Upper lobe of right lung (tissue), 1 donor: ENCODE results near the gene ILRUN. TPM values are rescaled to one million over a fixed set of nuclear protein-coding genes. Genes with fewer than 3 reads are reported as not detected.
"Not testable (repeated sequence)": the region's sequence is repeated elsewhere in the genome, so short reads cannot be mapped to it uniquely, and the experiment has no call there.

Source experiments
- ATAC-seq: fragments of 200-7000 bp; cut with Tn5 transposase; one replicate; pipeline ENCODE4 v1.9.1; 2020; ENCODE audit warnings: mild to moderate bottlenecking, moderate library complexity
- DNase-seq: peaks from one replicate; pipeline ENCODE4 v3.0.0-alpha.2; 2020
- H3K27ac ChIP-seq: fragments of 200-600 bp; one replicate; pipeline ENCODE4 v1.8.0; 2022
- H3K27me3 ChIP-seq: fragments of 200-600 bp; one replicate; pipeline ENCODE4 v1.8.0; 2022; ENCODE audit warnings: mild to moderate bottlenecking
- H3K36me3 ChIP-seq: fragments of 200-600 bp; one replicate; pipeline ENCODE4 v1.8.0; 2022
- H3K4me1 ChIP-seq: fragments of 200-600 bp; one replicate; pipeline ENCODE4 v1.8.0; 2022
- H3K4me3 ChIP-seq: fragments of 200-600 bp; one replicate; pipeline ENCODE4 v1.8.0; 2022; ENCODE audit warnings: mild to moderate bottlenecking
- H3K9me3 ChIP-seq: fragments of 200-600 bp; one replicate; pipeline ENCODE4 v1.8.0; 2022
- intact Hi-C: fragments of 100-400 bp; cut with DNase I; formaldehyde crosslinking; loops from one replicate; pipeline ENCODE4 v1.11.0; 2022
- total RNA-seq: library from RNA; stranded (reverse); fragmentation: NEBNext Ultra II Directional; extraction: Animal tissue kit (Norgen Biotek cat#: 25700); gene quantifications from one replicate; pipeline ENCODE4 v1.2.1, GENCODE V29; 2021
- TF ChIP-seq, protein P1 (sequence below): fragments of 200-600 bp; IDR thresholded peaks from one replicate; pipeline ENCODE4 v1.8.0; 2022; ENCODE audit warnings: antibody characterized with exemption
- donor health status: DM: no; HTN: yes; CAD: no; lungs with severe emphysema.

ILRUN gene
- total RNA-seq, 1 donor from 2014 or later: 101 TPM

- Histone ChIP-seq H3K4me3 (no peak overlapping the region), H3K27me3 (no peaks in the 10 kb centered on the region), H3K36me3 (no peaks in the 10 kb centered on the region), H3K4me1 (peaks cover 24% of the 10 kb centered on the region), H3K27ac (peak overlapping the region; percentile 48), H3K9me3 (no peaks in the 10 kb centered on the region)
- intact Hi-C loops: no loop called here
- TF ChIP-seq, protein P1, sequence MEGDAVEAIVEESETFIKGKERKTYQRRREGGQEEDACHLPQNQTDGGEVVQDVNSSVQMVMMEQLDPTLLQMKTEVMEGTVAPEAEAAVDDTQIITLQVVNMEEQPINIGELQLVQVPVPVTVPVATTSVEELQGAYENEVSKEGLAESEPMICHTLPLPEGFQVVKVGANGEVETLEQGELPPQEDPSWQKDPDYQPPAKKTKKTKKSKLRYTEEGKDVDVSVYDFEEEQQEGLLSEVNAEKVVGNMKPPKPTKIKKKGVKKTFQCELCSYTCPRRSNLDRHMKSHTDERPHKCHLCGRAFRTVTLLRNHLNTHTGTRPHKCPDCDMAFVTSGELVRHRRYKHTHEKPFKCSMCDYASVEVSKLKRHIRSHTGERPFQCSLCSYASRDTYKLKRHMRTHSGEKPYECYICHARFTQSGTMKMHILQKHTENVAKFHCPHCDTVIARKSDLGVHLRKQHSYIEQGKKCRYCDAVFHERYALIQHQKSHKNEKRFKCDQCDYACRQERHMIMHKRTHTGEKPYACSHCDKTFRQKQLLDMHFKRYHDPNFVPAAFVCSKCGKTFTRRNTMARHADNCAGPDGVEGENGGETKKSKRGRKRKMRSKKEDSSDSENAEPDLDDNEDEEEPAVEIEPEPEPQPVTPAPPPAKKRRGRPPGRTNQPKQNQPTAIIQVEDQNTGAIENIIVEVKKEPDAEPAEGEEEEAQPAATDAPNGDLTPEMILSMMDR: no peak
- ATAC-seq (peak; percentile 49), DNase-seq (no peak)
Observed at GRCh38 chr6:34680802-34681515, 15.6 kb downstream of the ILRUN start.

DNA sequence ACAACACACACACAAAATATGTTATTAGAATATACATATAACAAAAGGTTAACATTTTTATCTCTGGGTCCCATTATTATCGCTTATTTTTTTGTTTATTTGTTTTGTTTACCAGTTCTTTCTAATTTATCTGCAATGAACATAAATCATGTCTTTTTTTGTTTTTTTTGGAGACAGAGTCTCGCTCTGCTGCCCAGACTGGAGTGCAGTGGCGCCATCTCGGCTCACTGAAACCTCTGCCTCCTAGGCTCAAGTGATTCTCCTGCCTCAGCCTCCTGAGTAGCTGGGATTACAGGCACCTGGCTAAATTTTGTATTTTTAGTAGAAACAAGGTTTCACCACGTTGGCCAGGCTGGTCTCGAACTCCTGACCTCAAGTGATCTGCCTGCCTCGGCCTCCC is 16.3 kb downstream of the ILRUN start:
- H3K4me1 ChIP-seq: peaks cover 24% of the 10 kb centered on the region
- H3K4me3 ChIP-seq, intact Hi-C loops, ATAC-seq, H3K9me3 ChIP-seq, DNase-seq, H3K36me3 ChIP-seq, H3K27me3 ChIP-seq: not testable (repeated sequence)
- H3K27ac ChIP-seq: peak overlapping the region; percentile 48

- Histone ChIP-seq H3K4me1 (peaks cover 24% of the 10 kb centered on the region), H3K4me3 (no peak overlapping the region), H3K36me3 (no peaks in the 10 kb centered on the region), H3K27ac (peak overlapping the region; percentile 62), H3K9me3 (no peaks in the 10 kb centered on the region), H3K27me3 (no peaks in the 10 kb centered on the region)
- TF ChIP-seq, protein P1: no peak
- intact Hi-C loops: no loop called here
- DNase-seq (no peak), ATAC-seq (peak; percentile 52)
Observed at GRCh38 chr6:34679552-34680253, 16.9 kb downstream of the ILRUN start.

- H3K4me3 ChIP-seq: no peak overlapping the region
- ATAC-seq: no peak
- DNase-seq: no peak
- peaks cover 51% of the 10 kb centered on the region for H3K4me1 ChIP-seq
- H3K9me3 ChIP-seq: no peaks in the 10 kb centered on the region
- H3K36me3 ChIP-seq: no peaks in the 10 kb centered on the region
- H3K27ac ChIP-seq: no peak overlapping the region
- intact Hi-C loops: no loop called here
- TF ChIP-seq, protein P1: no peak
- H3K27me3 ChIP-seq: no peaks in the 10 kb centered on the region
Observed at GRCh38 chr6:34676140-34676539, 20.4 kb downstream of the ILRUN start.

DNA sequence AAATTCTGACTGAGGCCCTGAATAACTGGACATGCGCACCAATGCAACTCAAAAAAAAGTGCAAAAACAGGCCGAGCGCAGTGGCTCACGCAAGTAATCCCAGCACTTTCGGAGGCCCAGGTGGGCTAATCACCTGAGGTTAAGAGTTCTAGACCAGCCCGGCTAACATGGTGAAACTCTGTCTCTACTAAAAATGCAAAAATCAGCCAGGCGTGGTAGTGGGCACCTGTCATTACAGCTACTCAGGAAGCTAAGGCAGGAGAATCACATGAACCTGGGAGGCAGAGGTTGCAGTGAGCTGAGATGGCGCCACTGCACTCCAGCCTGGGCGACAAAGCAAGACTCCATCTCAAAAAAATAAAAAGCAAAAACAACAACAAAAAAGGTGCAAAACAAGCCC is 21.6 kb downstream of the ILRUN start:
- H3K36me3 ChIP-seq, H3K9me3 ChIP-seq, intact Hi-C loops, H3K4me3 ChIP-seq, H3K27ac ChIP-seq, ATAC-seq, H3K27me3 ChIP-seq, DNase-seq: not testable (repeated sequence)
- peaks cover 43% of the 10 kb centered on the region for H3K4me1 ChIP-seq

DNA sequence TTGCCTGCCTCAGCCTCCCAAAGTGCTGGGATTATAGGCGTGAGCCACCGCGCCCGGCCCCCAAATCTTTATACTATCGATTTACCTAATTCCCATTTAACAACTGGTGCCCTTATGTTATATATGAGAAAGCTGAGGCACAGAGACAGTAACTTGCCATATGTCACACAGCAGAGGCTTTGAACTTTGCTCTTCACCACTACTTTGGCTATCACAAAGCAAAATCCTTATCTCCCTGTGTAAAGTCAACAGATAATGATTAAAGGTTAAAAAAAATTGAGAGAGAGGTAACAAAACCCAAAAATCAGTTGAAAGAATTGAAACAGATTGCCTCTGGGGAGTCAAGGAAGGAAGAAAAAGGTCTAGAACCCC is 22.3 kb downstream of the ILRUN start:
- Histone ChIP-seq H3K9me3 (no peaks in the 10 kb centered on the region), H3K27ac (no peak overlapping the region), H3K4me1 (peaks cover 40% of the 10 kb centered on the region), H3K27me3 (no peaks in the 10 kb centered on the region), H3K36me3 (no peaks in the 10 kb centered on the region), H3K4me3 (no peak overlapping the region)
- no peak for DNase-seq
- ATAC-seq: no peak
- TF ChIP-seq, protein P1: no peak
- intact Hi-C loops: no loop called here
